Panc1 (cell line): Measurements from ENCODE around the gene PCED1B. TPM values are rescaled to one million over a fixed set of nuclear protein-coding genes. Genes with fewer than 3 reads are reported as not detected.

Source experiments
- ATAC-seq: fragments of 200-7000 bp; cut with Tn5 transposase; 2 replicates; pipeline ENCODE4 v1.9.1; 2020; ENCODE audit warnings: mild to moderate bottlenecking, moderate library complexity
- BruUV-seq: library from RNA; stranded (reverse); fragments of 400-500 nt; replicated peaks from 2 replicates; lab custom pipeline; 2021; lab: Mats Ljungman, UMichigan
- CTCF ChIA-PET: fragments of 300-600 bp; sonication (Branson Sonifier 250); formaldehyde crosslinking; loops from one replicate; lab custom pipeline; 2022; ENCODE audit warnings: antibody characterized with exemption; lab: Charles Lee
- POLR2A ChIA-PET: fragments of 300-600 bp; sonication (Branson Sonifier 250); formaldehyde crosslinking; loops from one replicate; lab custom pipeline; 2022; ENCODE audit warnings: antibody characterized with exemption; lab: Charles Lee
- DNase-seq: peaks from one replicate; pipeline ENCODE4 v3.0.0-alpha.2; 2010; ENCODE audit warnings: low read depth, low spot score
- H3K27ac ChIP-seq: 2 replicates; pipeline ENCODE4 v1.5.1; 2011; ENCODE audit warnings: mild to moderate bottlenecking, low read length, inconsistent platforms
- H3K27me3 ChIP-seq: fragments of 200-500 bp; sonication (Bioruptor generic); 2 replicates; pipeline ENCODE4 v1.6.0; 2014; ENCODE audit warnings: low read length, inconsistent platforms; ENCODE audit not compliant: control insufficient read depth, insufficient read depth
- H3K36me3 ChIP-seq: fragments of 200-500 bp; sonication (Bioruptor generic); 2 replicates; pipeline ENCODE4 v1.5.1; 2014; ENCODE audit warnings: inconsistent platforms, mild to moderate bottlenecking, low read length, moderate library complexity; ENCODE audit not compliant: control insufficient read depth, insufficient read depth
- H3K4me1 ChIP-seq: 2 replicates; pipeline ENCODE4 v1.5.1; 2011; ENCODE audit warnings: inconsistent platforms, mild to moderate bottlenecking, low read length, moderate library complexity; ENCODE audit not compliant: control insufficient read depth, insufficient read depth
- H3K4me3 ChIP-seq, 2 experiments: 2 replicates each; pipeline ENCODE4 v1.5.1; 2011 to 2012; ENCODE audit warnings: low read depth in 2 of 2, low read length in 2 of 2, mild to moderate bottlenecking in 2 of 2, inconsistent platforms in 1 of 2, moderate library complexity in 1 of 2
- H3K9me3 ChIP-seq: fragments of 200-500 bp; sonication (Bioruptor generic); 2 replicates; pipeline ENCODE4 v1.5.1; 2014; ENCODE audit warnings: low read depth, mild to moderate bottlenecking, inconsistent platforms, low read length, moderate library complexity; ENCODE audit not compliant: control insufficient read depth, insufficient read depth
- POLR2AphosphoS5 ChIP-seq: IDR thresholded peaks from 2 replicates; pipeline ENCODE4 v1.6.1; 2012; ENCODE audit warnings: mild to moderate bottlenecking, low read depth, low read length, moderate library complexity
- SIN3A ChIP-seq: IDR thresholded peaks from 2 replicates; pipeline ENCODE4 v1.6.1; 2012; ENCODE audit warnings: low read depth, mild to moderate bottlenecking, low read length, moderate library complexity, borderline replicate concordance; ENCODE audit not compliant: insufficient read depth
- TCF7L2 ChIP-seq: IDR thresholded peaks from 2 replicates; pipeline ENCODE4 v1.6.1; 2011; ENCODE audit warnings: mild to moderate bottlenecking, low read depth, low read length, inconsistent platforms
- in situ Hi-C: cut with HindIII; loops from 2 replicates; pipeline ENCODE4 v1.10.0; 2016; ENCODE audit warnings: low sequenced_read_pairs, low pct_unique_long_range_greater_than_20kb
- intact Hi-C: fragments of 100-400 bp; cut with micrococcal nuclease; formaldehyde crosslinking; loops from one replicate; pipeline ENCODE4 v1.10.0; 2022; ENCODE audit not compliant: unreplicated experiment
- total RNA-seq: library from RNA; stranded (reverse); gene quantifications from one replicate; pipeline ENCODE4 v1.2.1, GENCODE V29; 2021; ENCODE audit not compliant: unreplicated experiment
- TF ChIP-seq, protein P1 (sequence below): fragments of 450-650 bp; IDR thresholded peaks from 2 replicates; pipeline ENCODE4 v1.5.1; 2017; ENCODE audit warnings: mild to moderate bottlenecking
- TF ChIP-seq, protein P2 (sequence below), 2 experiments: IDR thresholded peaks; 2 replicates each; pipeline ENCODE4 v1.6.1; 2011 to 2012; ENCODE audit warnings: low read depth in 2 of 2, control low read depth in 1 of 2, low read length in 1 of 2, mild to moderate bottlenecking in 1 of 2, moderate library complexity in 1 of 2; ENCODE audit not compliant: insufficient read depth in 1 of 2

PCED1B gene
- total RNA-seq, 1 experiment from 2014 or later = 0.82 TPM

DNA sequence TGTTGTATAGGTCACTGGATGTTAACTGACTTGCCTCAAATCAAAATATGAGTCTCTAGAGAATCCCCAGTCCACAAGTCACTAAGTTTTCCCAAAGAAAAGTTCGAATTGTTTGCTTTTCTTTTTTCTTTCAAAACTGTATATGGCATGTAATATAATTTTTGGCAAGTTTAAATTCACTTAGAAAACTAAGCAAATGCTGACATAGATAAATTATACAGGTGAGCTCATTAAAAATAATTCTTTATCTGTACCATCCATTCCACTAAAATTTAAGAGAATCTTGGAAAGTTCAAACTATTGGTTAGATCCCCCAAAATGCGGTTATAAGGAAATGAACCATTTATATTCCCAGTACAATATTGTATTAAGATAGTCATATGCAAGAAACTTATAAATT, 145.9 kb downstream of the PCED1B start:
- TF ChIP-seq POLR2AphosphoS5 = no peak
- TF ChIP-seq, protein P1, sequence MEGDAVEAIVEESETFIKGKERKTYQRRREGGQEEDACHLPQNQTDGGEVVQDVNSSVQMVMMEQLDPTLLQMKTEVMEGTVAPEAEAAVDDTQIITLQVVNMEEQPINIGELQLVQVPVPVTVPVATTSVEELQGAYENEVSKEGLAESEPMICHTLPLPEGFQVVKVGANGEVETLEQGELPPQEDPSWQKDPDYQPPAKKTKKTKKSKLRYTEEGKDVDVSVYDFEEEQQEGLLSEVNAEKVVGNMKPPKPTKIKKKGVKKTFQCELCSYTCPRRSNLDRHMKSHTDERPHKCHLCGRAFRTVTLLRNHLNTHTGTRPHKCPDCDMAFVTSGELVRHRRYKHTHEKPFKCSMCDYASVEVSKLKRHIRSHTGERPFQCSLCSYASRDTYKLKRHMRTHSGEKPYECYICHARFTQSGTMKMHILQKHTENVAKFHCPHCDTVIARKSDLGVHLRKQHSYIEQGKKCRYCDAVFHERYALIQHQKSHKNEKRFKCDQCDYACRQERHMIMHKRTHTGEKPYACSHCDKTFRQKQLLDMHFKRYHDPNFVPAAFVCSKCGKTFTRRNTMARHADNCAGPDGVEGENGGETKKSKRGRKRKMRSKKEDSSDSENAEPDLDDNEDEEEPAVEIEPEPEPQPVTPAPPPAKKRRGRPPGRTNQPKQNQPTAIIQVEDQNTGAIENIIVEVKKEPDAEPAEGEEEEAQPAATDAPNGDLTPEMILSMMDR = no peak
- TF ChIP-seq, protein P2, sequence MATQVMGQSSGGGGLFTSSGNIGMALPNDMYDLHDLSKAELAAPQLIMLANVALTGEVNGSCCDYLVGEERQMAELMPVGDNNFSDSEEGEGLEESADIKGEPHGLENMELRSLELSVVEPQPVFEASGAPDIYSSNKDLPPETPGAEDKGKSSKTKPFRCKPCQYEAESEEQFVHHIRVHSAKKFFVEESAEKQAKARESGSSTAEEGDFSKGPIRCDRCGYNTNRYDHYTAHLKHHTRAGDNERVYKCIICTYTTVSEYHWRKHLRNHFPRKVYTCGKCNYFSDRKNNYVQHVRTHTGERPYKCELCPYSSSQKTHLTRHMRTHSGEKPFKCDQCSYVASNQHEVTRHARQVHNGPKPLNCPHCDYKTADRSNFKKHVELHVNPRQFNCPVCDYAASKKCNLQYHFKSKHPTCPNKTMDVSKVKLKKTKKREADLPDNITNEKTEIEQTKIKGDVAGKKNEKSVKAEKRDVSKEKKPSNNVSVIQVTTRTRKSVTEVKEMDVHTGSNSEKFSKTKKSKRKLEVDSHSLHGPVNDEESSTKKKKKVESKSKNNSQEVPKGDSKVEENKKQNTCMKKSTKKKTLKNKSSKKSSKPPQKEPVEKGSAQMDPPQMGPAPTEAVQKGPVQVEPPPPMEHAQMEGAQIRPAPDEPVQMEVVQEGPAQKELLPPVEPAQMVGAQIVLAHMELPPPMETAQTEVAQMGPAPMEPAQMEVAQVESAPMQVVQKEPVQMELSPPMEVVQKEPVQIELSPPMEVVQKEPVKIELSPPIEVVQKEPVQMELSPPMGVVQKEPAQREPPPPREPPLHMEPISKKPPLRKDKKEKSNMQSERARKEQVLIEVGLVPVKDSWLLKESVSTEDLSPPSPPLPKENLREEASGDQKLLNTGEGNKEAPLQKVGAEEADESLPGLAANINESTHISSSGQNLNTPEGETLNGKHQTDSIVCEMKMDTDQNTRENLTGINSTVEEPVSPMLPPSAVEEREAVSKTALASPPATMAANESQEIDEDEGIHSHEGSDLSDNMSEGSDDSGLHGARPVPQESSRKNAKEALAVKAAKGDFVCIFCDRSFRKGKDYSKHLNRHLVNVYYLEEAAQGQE (IDR thresholded peaks at IDR 0.05; ENCODE audit: insufficient read depth in 1 of 2, low read depth in 2 of 2, low read length in 1 of 2) = no peak
- no peak for TF ChIP-seq TCF7L2
- TF ChIP-seq SIN3A = no peak
- H3K27ac ChIP-seq = no peak overlapping the region
- ATAC-seq (no peak), DNase-seq (no peak)
- ChIA-PET POLR2A (no interaction called here), CTCF (no interaction called here)
- no peaks in the 10 kb centered on the region for H3K27me3 ChIP-seq
- peaks cover 8% of the 10 kb centered on the region; the same call in 1 of the 2 replicates for H3K4me1 ChIP-seq
- BruUV-seq = no TSS peak
- no peaks in the 10 kb centered on the region for H3K36me3 ChIP-seq
- no peaks in the 10 kb centered on the region for H3K9me3 ChIP-seq
- intact Hi-C loops = no loop called here
- in situ Hi-C loops = no loop called here
- no peak overlapping the region for H3K4me3 ChIP-seq

DNA sequence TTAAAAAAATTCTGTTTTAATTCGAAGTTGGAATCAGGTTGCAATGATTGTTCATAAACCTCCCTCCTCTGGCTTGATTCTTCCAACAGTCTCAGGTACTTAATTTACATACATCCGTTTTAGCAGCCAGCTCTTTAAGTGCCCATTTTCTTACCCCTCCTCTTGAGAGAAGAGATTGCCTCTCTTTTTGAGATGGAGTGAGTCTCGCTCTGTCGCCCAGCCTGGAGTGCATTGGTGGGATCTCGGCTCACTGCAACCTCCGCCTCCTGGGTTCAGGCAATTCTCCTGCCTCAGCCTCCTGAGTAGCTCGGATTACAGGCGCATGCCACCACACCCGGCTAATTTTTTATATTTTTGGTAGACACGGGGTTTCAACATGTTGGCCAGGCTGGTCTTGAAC, 146.8 kb downstream of the PCED1B start:
- in situ Hi-C loops = no loop called here
- BruUV-seq = no TSS peak
- no peak for DNase-seq
- Histone ChIP-seq H3K4me3 (no peak overlapping the region), H3K27ac (no peak overlapping the region), H3K27me3 (no peaks in the 10 kb centered on the region), H3K9me3 (no peaks in the 10 kb centered on the region), H3K4me1 (peaks cover 5% of the 10 kb centered on the region; the same call in 1 of the 2 replicates), H3K36me3 (no peaks in the 10 kb centered on the region)
- intact Hi-C loops = no loop called here
- no peak for TF ChIP-seq POLR2AphosphoS5
- TF ChIP-seq TCF7L2 = no peak
- TF ChIP-seq SIN3A = no peak
- TF ChIP-seq, protein P1 = no peak
- TF ChIP-seq, protein P2 (IDR thresholded peaks at IDR 0.05; ENCODE audit: insufficient read depth in 1 of 2, low read depth in 2 of 2, low read length in 1 of 2) = no peak
- no peak for ATAC-seq
- ChIA-PET POLR2A (no interaction called here), CTCF (no interaction called here)
